ENCODE results near the gene PPOX.

Gene PPOX

DNA sequence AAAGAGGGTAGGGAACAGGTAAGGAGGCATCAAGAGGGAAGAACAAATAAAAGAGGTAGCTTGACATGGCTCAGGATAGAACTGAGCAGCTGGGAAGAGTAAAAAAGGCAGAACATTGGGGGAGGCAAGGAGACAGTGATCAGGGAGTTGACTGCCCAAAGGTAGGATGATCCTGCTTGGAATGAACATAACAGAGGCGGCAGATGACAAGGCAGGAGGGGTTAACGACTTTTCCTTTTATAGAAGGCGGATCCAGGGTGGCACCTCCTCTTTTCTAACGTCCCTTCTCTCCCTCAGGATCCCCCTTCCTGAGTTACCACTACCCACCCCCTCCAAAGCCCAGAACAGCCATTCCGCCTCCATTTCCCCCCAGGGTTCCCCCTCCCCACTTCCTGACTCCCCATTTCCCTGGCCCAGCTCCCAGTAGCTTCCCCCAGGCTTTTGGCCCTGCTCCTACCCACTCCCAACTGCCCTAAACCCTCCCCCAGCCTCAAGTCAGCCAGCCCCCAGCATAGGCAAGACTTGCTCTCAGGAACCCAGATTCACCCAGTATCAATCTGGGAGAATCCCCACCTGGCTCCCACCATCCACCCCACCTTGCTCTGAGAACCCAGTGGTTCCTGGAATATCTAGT, 33.4 kb downstream of the PPOX start:
- peak overlapping the region; percentile 2; the same call in 1 of the 2 replicates for H3K4me3 ChIP-seq (ENCODE audit: low read depth, low read length)
- peak overlapping the region; percentile 94 for H3K27ac ChIP-seq (ENCODE audit: low read depth, low read length)
- H3K36me3 ChIP-seq (ENCODE audit: control insufficient read depth, insufficient read depth, low read length) = peaks cover 14% of the 10 kb centered on the region
- no peaks in the 10 kb centered on the region for H3K9me3 ChIP-seq (ENCODE audit: control insufficient read depth, insufficient read depth, low read length)
- H3K27me3 ChIP-seq (ENCODE audit: control insufficient read depth, insufficient read depth, low read length) = no peaks in the 10 kb centered on the region
- no peak overlapping the region for H3K9ac ChIP-seq (ENCODE audit: low read depth, low read length)
- peaks cover 46% of the 10 kb centered on the region for H3K4me1 ChIP-seq (ENCODE audit: control insufficient read depth, insufficient read depth, low read length)

DNA sequence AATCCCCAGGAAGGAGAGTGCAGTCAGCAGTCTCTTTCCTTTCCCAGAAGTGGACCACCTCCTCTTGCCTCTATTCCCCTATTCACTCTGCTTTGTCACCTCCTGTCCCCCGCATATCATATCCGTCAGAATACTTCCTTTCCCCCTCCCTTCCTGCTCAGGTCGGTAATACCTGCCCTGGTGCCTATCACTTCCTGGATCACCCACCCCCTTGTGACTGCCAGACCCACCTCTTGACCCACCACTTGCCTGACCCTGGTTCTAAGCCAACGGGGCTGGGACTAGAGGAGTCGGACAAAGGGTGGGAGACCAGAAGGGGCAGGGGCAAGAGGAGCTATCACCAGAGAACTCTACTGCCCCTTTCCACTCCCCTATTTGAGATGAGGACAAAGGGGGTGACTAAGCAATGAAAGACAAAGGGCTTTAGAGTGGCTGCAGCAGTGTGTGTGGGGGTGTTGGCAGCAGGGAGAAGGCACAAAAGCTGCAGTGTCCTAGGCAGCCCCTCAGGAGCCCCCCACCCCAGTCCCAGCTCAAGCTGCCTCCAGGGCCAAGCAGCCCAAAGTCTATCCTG, 34.3 kb downstream of the PPOX start:
- peak overlapping the region; percentile 40; the same call in 1 of the 2 replicates for H3K9ac ChIP-seq (ENCODE audit: low read depth, low read length)
- no peak overlapping the region for H3K4me3 ChIP-seq (ENCODE audit: low read depth, low read length)
- H3K36me3 ChIP-seq (ENCODE audit: control insufficient read depth, insufficient read depth, low read length) = peaks cover 21% of the 10 kb centered on the region
- no peaks in the 10 kb centered on the region for H3K27me3 ChIP-seq (ENCODE audit: control insufficient read depth, insufficient read depth, low read length)
- no peaks in the 10 kb centered on the region for H3K9me3 ChIP-seq (ENCODE audit: control insufficient read depth, insufficient read depth, low read length)
- H3K27ac ChIP-seq (ENCODE audit: low read depth, low read length) = peak overlapping the region; percentile 94
- peaks cover 46% of the 10 kb centered on the region for H3K4me1 ChIP-seq (ENCODE audit: control insufficient read depth, insufficient read depth, low read length)

DNA sequence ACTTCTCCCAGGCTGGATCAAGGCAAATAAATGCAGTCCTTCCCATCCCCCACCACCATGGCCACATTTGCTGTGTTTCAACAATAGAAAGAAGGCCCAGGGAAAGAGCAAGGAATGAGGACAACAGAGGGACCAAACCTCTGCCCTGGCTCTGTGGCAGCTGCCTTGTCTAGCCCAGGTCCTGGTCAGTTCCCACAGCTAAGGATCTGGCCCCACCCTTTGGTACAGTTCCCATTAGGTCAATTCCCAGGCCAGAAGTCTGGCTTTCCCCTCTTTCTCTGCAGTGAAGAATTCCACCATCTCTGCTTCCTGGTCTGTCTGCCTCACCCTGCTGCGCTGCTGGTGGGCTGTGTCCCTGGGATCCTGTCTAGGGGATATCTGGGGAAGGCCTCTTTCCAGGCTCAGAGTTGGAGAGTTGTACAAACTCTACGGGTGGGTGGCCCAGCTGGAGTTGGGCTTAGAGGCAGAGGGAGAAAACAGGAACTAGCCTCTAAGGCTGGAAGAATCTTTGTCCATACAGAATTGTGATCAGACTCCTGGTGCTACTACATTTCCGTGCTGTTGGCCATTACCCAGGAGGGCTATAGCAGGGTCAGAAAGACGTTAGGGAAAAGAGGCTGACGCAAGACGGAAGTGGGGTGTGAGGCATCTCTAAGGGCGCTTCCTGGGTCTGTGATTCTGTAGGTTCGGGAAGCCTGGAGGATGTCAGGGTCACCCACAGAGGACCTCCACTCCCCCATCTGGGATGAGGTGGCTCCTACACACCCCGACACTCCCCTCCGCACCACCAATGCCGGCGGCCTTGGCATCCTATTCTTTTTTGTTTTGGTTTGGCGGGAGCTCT, 35.0 kb downstream of the PPOX start:
- no peaks in the 10 kb centered on the region for H3K27me3 ChIP-seq (ENCODE audit: control insufficient read depth, insufficient read depth, low read length)
- 0 out of 2 replicates have a peak overlapping the region, but pooled peaks have one; percentile 3 for H3K4me3 ChIP-seq (ENCODE audit: low read depth, low read length)
- H3K9ac ChIP-seq (ENCODE audit: low read depth, low read length) = peak overlapping the region; percentile 55
- peaks cover 28% of the 10 kb centered on the region for H3K36me3 ChIP-seq (ENCODE audit: control insufficient read depth, insufficient read depth, low read length)
- peaks cover 46% of the 10 kb centered on the region for H3K4me1 ChIP-seq (ENCODE audit: control insufficient read depth, insufficient read depth, low read length)
- H3K9me3 ChIP-seq (ENCODE audit: control insufficient read depth, insufficient read depth, low read length) = no peaks in the 10 kb centered on the region
- H3K27ac ChIP-seq (ENCODE audit: low read depth, low read length) = peak overlapping the region; percentile 94

DNA sequence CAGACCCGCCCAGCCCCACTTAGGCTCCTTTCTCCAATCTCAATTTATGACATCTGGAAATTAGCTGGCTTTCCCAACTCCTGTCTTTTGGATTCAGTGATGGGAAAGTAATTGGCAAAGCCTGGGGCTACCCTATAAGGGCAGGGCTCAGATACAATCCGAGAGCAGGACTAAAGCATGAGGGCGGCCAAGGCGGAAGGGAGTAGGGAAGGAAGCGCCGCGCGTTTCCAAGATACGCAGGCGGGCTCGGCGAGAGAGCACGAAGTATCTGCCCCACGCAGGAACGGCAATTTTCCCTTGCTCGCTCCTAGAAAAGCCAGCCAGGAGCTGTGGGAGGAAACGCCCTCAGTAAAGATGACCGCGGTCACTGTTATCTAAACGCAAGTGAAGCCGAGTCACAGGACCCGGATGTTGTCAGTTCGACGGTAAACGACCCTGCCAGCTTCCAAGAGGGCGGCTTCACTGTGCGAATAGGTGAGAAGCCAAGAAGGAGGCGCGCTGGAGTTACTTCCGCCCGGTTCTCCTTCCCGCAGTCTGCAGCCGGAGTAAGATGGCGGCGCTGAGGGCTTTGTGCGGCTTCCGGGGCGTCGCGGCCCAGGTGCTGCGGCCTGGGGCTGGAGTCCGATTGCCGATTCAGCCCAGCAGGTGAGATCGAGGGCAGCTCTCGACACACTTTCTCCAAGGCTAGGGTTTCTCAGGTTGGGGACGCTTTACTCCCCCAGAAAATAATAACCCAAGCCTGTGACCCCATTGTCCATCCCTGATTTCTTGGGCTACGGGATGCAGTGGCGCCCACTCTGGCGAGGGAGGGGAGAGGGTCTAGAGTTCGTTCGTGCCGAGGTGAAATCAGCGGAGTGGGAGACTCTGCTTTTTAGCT, 35.8 kb downstream of the PPOX start, which contains the start of gene NDUFS2:
NDUFS2 (plus strand) TSS at position 532 of the 877 bp plus-strand sequence; CDS start at position 551, 19 bp downstream.
- Histone ChIP-seq H3K27ac (ENCODE audit: low read depth, low read length) (peak within 1 kb of the TSS; percentile 94), H3K9ac (ENCODE audit: low read depth, low read length) (peak within 1 kb of the TSS; percentile 90), H3K27me3 (ENCODE audit: control insufficient read depth, insufficient read depth, low read length) (no peaks in the 10 kb centered on the region), H3K4me1 (ENCODE audit: control insufficient read depth, insufficient read depth, low read length) (peaks cover 46% of the 10 kb centered on the region), H3K36me3 (ENCODE audit: control insufficient read depth, insufficient read depth, low read length) (peaks cover 36% of the 10 kb centered on the region), H3K4me3 (ENCODE audit: low read depth, low read length) (peak within 1 kb of the TSS; percentile 75), H3K9me3 (ENCODE audit: control insufficient read depth, insufficient read depth, low read length) (no peaks in the 10 kb centered on the region)

DNA sequence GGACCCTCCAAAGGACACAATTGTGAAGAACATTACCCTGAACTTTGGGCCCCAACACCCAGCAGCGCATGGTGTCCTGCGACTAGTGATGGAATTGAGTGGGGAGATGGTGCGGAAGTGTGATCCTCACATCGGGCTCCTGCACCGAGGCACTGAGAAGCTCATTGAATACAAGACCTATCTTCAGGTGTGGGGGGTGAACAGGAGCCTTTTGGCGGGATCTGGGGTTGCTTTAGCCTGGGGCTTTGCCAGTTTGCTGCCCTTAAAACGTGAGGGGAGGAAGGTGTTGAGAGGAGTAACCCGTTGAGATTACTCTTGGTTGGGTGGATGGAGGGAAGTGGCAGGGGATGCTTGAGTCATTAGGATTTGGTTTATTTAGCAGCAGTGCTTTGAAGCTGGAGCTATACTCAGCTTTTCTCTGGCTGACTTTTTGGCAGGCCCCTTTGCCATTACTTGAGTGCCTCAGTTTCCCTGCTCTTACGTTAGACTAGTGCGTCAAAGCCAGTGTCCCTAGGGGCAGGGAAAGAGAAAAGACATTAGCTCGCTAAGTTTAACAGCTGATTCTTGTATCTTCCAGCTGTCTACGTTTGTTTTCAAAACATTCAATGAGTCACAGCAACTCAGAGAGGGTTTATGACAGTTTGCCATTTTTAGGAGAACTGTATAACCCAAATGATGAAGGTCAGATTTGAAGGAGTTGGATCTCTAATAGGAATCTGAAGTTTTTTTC, 40.4 kb downstream of the PPOX start:
- Histone ChIP-seq H3K36me3 (ENCODE audit: control insufficient read depth, insufficient read depth, low read length) (peaks cover 71% of the 10 kb centered on the region), H3K9ac (ENCODE audit: low read depth, low read length) (no peak overlapping the region), H3K27ac (ENCODE audit: low read depth, low read length) (no peak overlapping the region), H3K4me3 (ENCODE audit: low read depth, low read length) (no peak overlapping the region), H3K9me3 (ENCODE audit: control insufficient read depth, insufficient read depth, low read length) (no peaks in the 10 kb centered on the region), H3K4me1 (ENCODE audit: control insufficient read depth, insufficient read depth, low read length) (peaks cover 7% of the 10 kb centered on the region), H3K27me3 (ENCODE audit: control insufficient read depth, insufficient read depth, low read length) (no peaks in the 10 kb centered on the region)

DNA sequence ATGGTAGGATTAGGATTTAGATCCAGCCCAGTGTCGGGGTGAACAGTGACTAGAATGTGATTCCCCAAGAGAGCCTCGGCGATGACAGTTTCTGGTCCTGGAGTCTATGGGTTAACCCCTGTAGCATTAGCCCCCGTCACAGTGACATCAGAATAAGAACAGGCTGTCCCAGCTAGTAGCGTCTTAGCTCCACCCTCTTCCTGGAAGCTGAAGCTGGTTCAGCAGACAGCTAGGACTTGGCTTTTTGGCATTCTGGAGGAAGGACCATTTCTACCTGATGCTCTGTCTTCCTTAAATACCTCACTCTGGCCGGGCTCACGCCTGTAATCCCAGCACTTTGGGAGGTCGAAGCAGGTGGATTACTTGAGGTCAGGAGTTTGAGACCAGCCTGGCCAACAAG, 40.9 kb downstream of the PPOX start:
- H3K27ac ChIP-seq (ENCODE audit: low read depth, low read length) = no peak overlapping the region
- peaks cover 77% of the 10 kb centered on the region for H3K36me3 ChIP-seq (ENCODE audit: control insufficient read depth, insufficient read depth, low read length)
- no peaks in the 10 kb centered on the region for H3K27me3 ChIP-seq (ENCODE audit: control insufficient read depth, insufficient read depth, low read length)

DNA sequence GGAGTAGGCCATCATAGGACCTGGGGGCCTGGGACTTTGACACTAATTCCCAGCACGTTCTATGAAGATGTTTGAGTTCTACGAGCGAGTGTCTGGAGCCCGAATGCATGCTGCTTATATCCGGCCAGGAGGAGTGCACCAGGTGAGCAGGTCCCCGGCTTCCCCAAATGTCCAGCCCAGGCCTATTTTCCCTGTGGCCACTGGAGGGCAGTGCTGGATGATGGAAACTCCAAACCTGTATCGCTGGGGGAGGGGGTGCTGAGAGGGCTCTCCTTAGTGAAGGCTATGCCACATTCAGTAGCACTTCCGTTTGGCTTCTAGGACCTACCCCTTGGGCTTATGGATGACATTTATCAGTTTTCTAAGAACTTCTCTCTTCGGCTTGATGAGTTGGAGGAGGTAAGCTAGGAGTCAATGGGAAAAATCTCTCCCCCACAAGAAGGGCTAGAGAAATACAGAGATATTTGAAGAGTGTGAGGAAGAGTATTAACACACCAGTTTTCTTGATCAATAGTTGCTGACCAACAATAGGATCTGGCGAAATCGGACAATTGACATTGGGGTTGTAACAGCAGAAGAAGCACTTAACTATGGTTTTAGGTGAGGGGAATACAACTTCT, 43.7 kb downstream of the PPOX start:
- H3K27me3 ChIP-seq (ENCODE audit: control insufficient read depth, insufficient read depth, low read length) = no peaks in the 10 kb centered on the region
- peaks cover 88% of the 10 kb centered on the region for H3K36me3 ChIP-seq (ENCODE audit: control insufficient read depth, insufficient read depth, low read length)
- H3K4me1 ChIP-seq (ENCODE audit: control insufficient read depth, insufficient read depth, low read length) = peaks cover 3% of the 10 kb centered on the region; the same call in 1 of the 2 replicates
- H3K27ac ChIP-seq (ENCODE audit: low read depth, low read length) = no peak overlapping the region
- no peaks in the 10 kb centered on the region for H3K9me3 ChIP-seq (ENCODE audit: control insufficient read depth, insufficient read depth, low read length)
- no peak overlapping the region for H3K9ac ChIP-seq (ENCODE audit: low read depth, low read length)
- no peak overlapping the region for H3K4me3 ChIP-seq (ENCODE audit: low read depth, low read length)

More for the DNA sequence above, 40.9 kb downstream of the PPOX start:
- Histone ChIP-seq H3K4me1 (ENCODE audit: control insufficient read depth, insufficient read depth, low read length) (peaks cover 3% of the 10 kb centered on the region; the same call in 1 of the 2 replicates), H3K9ac (ENCODE audit: low read depth, low read length) (no peak overlapping the region), H3K4me3 (ENCODE audit: low read depth, low read length) (no peak overlapping the region), H3K9me3 (ENCODE audit: control insufficient read depth, insufficient read depth, low read length) (no peaks in the 10 kb centered on the region)

DNA sequence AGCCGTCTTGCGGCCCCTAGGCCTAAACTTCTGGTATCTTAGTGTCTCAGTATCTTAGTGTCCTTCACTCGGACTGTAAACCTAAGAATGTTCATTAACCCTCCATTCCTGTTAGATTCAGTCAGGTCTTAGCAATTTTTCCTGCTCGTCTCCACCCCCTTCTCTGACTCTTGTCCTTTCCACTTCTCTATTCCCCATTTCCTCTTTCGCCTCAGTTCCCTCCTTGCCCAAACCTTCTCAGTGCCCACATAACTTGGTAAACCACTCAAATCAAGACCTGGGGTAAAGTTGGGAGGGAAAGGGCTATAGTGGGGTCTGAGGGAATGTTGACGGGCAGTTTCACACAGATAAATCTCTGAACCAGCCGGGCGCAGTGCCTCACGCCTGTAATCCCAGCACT, 48.1 kb downstream of the PPOX start:
- Histone ChIP-seq H3K4me3 (ENCODE audit: low read depth, low read length) (no peak overlapping the region), H3K9me3 (ENCODE audit: control insufficient read depth, insufficient read depth, low read length) (no peaks in the 10 kb centered on the region), H3K36me3 (ENCODE audit: control insufficient read depth, insufficient read depth, low read length) (peaks cover 58% of the 10 kb centered on the region), H3K9ac (ENCODE audit: low read depth, low read length) (no peak overlapping the region), H3K27ac (ENCODE audit: low read depth, low read length) (no peak overlapping the region), H3K4me1 (ENCODE audit: control insufficient read depth, insufficient read depth, low read length) (peaks cover 9% of the 10 kb centered on the region; the same call in 1 of the 2 replicates), H3K27me3 (ENCODE audit: control insufficient read depth, insufficient read depth, low read length) (no peaks in the 10 kb centered on the region)

DNA sequence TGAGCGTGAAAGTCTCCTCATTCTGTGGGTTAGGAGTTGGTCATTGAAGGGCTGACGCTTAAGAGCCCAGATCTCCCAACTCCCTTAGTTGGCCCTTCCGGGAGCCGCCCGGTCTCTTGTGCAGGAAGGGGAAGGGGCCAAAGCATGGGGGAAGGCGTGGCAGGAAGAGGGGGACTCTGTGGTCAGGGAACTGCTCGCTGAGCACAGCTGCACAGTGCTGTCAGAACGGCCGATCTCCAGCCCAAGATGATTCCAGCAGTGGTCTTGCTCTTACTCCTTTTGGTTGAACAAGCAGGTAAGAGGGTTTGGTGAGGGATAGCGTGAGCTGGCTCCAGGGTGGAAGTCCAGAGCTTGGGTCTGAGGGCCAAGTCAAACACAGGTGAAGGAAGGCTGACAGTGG, 48.9 kb downstream of the PPOX start, which contains the start of gene FCER1G:
FCER1G (plus strand) TSS at position 220 of the 400 bp plus-strand sequence; CDS start at position 247, 27 bp downstream.
- no peak within 1 kb of the TSS for H3K4me3 ChIP-seq (ENCODE audit: low read depth, low read length)
- no peak within 1 kb of the TSS for H3K9ac ChIP-seq (ENCODE audit: low read depth, low read length)
- H3K9me3 ChIP-seq (ENCODE audit: control insufficient read depth, insufficient read depth, low read length) = no peaks in the 10 kb centered on the region
- H3K27ac ChIP-seq (ENCODE audit: low read depth, low read length) = no peak within 1 kb of the TSS
- peaks cover 53% of the 10 kb centered on the region for H3K36me3 ChIP-seq (ENCODE audit: control insufficient read depth, insufficient read depth, low read length)
- H3K4me1 ChIP-seq (ENCODE audit: control insufficient read depth, insufficient read depth, low read length) = peaks cover 7% of the 10 kb centered on the region; the same call in 1 of the 2 replicates
- H3K27me3 ChIP-seq (ENCODE audit: control insufficient read depth, insufficient read depth, low read length) = no peaks in the 10 kb centered on the region

Data from HUES48 (cell line).